AG09319 (cell line): Measurements from ENCODE around the gene TOGARAM2.

Experiments used
- DNase-seq: peaks from one replicate; pipeline ENCODE4 v3.0.0-alpha.2; 2010; ENCODE audit warnings: low read depth; ENCODE audit errors: extremely low read depth
- TF ChIP-seq, protein P1 (sequence below): IDR thresholded peaks from 2 replicates; pipeline ENCODE4 v1.5.1; 2011; ENCODE audit warnings: low read depth, mild to moderate bottlenecking, inconsistent platforms, low read length, moderate library complexity

TOGARAM2 gene

GRCh38 chr2:29009711-29010677, 28.9 kb downstream of the TOGARAM2 start:
- TF ChIP-seq, protein P1, sequence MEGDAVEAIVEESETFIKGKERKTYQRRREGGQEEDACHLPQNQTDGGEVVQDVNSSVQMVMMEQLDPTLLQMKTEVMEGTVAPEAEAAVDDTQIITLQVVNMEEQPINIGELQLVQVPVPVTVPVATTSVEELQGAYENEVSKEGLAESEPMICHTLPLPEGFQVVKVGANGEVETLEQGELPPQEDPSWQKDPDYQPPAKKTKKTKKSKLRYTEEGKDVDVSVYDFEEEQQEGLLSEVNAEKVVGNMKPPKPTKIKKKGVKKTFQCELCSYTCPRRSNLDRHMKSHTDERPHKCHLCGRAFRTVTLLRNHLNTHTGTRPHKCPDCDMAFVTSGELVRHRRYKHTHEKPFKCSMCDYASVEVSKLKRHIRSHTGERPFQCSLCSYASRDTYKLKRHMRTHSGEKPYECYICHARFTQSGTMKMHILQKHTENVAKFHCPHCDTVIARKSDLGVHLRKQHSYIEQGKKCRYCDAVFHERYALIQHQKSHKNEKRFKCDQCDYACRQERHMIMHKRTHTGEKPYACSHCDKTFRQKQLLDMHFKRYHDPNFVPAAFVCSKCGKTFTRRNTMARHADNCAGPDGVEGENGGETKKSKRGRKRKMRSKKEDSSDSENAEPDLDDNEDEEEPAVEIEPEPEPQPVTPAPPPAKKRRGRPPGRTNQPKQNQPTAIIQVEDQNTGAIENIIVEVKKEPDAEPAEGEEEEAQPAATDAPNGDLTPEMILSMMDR: no peak
- no peak for DNase-seq

DNA sequence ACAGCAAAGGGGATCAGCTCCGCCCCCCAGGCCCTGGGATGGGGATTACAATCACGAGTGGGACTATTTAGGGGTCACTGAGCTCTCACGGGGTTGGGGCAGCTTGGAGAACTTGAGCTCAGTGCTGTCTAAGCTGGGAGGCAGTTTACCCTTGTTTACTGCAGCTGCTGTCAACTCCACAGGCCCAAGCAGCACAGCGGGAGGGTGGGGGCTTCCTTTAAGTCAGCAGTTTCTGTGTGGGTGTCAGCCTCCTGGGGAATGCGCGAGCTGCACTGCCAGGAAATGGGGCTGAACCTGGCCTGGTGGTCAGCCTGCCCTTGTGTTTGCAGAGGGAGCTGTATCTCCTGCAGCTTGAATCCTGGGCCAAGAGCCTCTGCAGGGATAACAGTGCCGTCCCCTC, 29.8 kb downstream of the TOGARAM2 start:
- DNase-seq: no peak
- TF ChIP-seq, protein P1: no peak

GRCh38 chr2:29011418-29012060, 30.4 kb downstream of the TOGARAM2 start:
- TF ChIP-seq, protein P1: no peak
- no peak for DNase-seq

- TF ChIP-seq, protein P1: no peak
- DNase-seq: no peak
Observed at GRCh38 chr2:29012211-29012681, 31.1 kb downstream of the TOGARAM2 start.

DNA sequence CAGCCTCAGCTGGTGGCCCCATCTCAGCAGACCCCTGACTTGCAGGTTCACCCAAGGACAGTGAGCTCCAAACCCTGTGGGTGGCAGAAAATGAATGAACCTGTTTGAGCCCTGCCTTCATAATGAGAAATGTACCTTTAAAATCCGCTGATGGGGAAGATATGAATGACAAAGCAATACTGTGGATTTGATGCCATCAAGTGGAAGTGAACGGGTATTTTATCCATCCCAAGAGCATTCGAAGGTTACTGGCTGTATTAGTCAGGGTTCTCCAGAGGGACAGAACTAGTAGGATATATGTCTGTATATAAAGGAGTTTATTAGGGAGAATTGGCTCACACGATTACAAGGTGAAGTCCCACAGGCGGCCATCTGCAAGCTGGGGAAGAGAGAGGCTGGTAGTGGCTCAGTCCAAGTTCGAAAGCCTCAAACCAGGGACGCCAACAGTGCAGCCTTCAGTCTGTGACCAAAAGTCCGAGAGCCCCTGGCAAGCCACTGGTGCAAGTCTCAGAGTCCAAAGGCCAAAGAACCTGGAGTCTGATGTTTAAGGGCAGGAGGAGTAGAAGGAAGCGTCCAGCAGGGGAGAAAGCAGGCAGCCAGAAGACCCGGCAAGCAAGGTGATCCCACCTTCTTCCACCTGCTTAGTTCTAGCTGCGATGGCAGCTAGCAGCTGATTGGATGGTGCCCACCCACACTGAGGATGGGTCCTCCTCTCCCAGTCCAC, 32.1 kb downstream of the TOGARAM2 start:
- DNase-seq: no peak
- TF ChIP-seq, protein P1: no peak

GRCh38 chr2:29014331-29014730, 33.2 kb downstream of the TOGARAM2 start:
- TF ChIP-seq, protein P1: no peak

More at GRCh38 chr2:29014331-29014730, 33.2 kb downstream of the TOGARAM2 start:
- no peak for DNase-seq
